ENCODE measurements around the gene ANK2. TPM values are rescaled to one million over a fixed set of nuclear protein-coding genes. Genes with fewer than 3 reads are reported as not detected.

Gene ANK2
- total RNA-seq, 1 experiment from 2014 or later: 5.5 TPM

DNA sequence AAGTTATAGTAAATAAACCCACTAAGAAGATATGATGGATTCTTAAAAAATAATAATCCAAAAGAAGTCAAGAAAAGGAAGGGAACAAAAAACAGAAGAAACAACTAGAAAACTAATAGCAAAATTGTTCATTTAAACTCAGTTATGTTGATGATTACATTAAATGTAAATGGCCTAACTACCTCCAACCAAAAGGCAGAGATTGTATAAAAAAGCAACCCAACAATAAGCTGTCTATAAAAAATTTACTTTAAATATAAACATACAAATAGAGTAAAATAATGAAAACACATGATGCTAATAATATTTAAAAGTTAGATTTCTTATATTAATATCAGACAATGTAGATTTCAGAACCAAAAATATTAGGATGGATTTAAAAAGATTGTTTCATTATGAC lies 371.5 kb downstream of the ANK2 start:
- ATAC-seq (no peak), DNase-seq (ENCODE audit: low read depth, low spot score) (no peak)
- H3K4me1 ChIP-seq (ENCODE audit: control insufficient read depth, insufficient read depth, low read length): no peaks in the 10 kb centered on the region
- CTCF ChIA-PET: no interaction called here
- in situ Hi-C loops (cut with HindIII; ENCODE audit: low pct_unique_long_range_greater_than_20kb, low sequenced_read_pairs) (no loop called here), intact Hi-C loops (cut with micrococcal nuclease; ENCODE audit: unreplicated experiment) (no loop called here)
- TF ChIP-seq, protein P1, sequence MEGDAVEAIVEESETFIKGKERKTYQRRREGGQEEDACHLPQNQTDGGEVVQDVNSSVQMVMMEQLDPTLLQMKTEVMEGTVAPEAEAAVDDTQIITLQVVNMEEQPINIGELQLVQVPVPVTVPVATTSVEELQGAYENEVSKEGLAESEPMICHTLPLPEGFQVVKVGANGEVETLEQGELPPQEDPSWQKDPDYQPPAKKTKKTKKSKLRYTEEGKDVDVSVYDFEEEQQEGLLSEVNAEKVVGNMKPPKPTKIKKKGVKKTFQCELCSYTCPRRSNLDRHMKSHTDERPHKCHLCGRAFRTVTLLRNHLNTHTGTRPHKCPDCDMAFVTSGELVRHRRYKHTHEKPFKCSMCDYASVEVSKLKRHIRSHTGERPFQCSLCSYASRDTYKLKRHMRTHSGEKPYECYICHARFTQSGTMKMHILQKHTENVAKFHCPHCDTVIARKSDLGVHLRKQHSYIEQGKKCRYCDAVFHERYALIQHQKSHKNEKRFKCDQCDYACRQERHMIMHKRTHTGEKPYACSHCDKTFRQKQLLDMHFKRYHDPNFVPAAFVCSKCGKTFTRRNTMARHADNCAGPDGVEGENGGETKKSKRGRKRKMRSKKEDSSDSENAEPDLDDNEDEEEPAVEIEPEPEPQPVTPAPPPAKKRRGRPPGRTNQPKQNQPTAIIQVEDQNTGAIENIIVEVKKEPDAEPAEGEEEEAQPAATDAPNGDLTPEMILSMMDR (IDR thresholded peaks at IDR 0.05): no peak
- TF ChIP-seq, protein P2, sequence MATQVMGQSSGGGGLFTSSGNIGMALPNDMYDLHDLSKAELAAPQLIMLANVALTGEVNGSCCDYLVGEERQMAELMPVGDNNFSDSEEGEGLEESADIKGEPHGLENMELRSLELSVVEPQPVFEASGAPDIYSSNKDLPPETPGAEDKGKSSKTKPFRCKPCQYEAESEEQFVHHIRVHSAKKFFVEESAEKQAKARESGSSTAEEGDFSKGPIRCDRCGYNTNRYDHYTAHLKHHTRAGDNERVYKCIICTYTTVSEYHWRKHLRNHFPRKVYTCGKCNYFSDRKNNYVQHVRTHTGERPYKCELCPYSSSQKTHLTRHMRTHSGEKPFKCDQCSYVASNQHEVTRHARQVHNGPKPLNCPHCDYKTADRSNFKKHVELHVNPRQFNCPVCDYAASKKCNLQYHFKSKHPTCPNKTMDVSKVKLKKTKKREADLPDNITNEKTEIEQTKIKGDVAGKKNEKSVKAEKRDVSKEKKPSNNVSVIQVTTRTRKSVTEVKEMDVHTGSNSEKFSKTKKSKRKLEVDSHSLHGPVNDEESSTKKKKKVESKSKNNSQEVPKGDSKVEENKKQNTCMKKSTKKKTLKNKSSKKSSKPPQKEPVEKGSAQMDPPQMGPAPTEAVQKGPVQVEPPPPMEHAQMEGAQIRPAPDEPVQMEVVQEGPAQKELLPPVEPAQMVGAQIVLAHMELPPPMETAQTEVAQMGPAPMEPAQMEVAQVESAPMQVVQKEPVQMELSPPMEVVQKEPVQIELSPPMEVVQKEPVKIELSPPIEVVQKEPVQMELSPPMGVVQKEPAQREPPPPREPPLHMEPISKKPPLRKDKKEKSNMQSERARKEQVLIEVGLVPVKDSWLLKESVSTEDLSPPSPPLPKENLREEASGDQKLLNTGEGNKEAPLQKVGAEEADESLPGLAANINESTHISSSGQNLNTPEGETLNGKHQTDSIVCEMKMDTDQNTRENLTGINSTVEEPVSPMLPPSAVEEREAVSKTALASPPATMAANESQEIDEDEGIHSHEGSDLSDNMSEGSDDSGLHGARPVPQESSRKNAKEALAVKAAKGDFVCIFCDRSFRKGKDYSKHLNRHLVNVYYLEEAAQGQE (IDR thresholded peaks at IDR 0.05; ENCODE audit: insufficient read depth in 1 of 2, low read depth in 2 of 2, low read length in 1 of 2): no peak
- no peak for TF ChIP-seq POLR2AphosphoS5 (IDR thresholded peaks at IDR 0.05; ENCODE audit: low read depth, low read length)
- BruUV-seq (replicated peaks): no TSS peak
- no peak overlapping the region for H3K27ac ChIP-seq (ENCODE audit: low read length)
- no peaks in the 10 kb centered on the region for H3K27me3 ChIP-seq (ENCODE audit: control insufficient read depth, insufficient read depth, low read length)
- no peaks in the 10 kb centered on the region for H3K36me3 ChIP-seq (ENCODE audit: control insufficient read depth, insufficient read depth, low read length)
- H3K9me3 ChIP-seq (ENCODE audit: control insufficient read depth, insufficient read depth, low read depth, low read length): peaks cover 4% of the 10 kb centered on the region; the same call in 1 of the 2 replicates
- no peak overlapping the region for H3K4me3 ChIP-seq (ENCODE audit: low read depth in 2 of 2, low read length in 2 of 2)
- POLR2A ChIA-PET: no interaction called here

DNA sequence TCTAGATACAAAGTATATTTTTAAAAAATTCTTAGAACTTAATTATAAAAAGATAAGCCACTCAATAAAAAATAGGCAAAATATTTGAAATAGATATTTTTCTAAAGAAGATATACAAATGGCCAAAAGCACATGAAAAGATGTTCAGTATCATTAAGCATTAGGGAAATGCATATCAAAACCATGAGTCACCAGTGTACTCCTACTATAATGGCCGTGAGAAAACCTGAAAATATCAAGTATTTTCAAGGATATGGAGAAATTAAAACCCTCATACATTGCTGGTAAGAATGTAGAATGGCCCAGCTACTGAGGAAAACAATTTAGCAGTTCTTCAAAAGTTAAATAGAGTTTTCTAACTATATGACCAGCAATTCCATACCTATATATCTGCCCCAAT lies 374.2 kb downstream of the ANK2 start:
- no peak for ATAC-seq
- in situ Hi-C loops (cut with HindIII; ENCODE audit: low pct_unique_long_range_greater_than_20kb, low sequenced_read_pairs): no loop called here

More for the DNA sequence above, 374.2 kb downstream of the ANK2 start:
- intact Hi-C loops (cut with micrococcal nuclease; ENCODE audit: unreplicated experiment): no loop called here
- no peak overlapping the region for H3K4me3 ChIP-seq (ENCODE audit: low read depth in 2 of 2, low read length in 2 of 2)
- no peak for DNase-seq (ENCODE audit: low read depth, low spot score)
- TF ChIP-seq POLR2AphosphoS5 (IDR thresholded peaks at IDR 0.05; ENCODE audit: low read depth, low read length) (no peak), SIN3A (IDR thresholded peaks at IDR 0.05; ENCODE audit: borderline replicate concordance, insufficient read depth, low read depth, low read length) (no peak), TCF7L2 (IDR thresholded peaks at IDR 0.05; ENCODE audit: low read depth, low read length) (no peak)
- TF ChIP-seq, protein P1 (IDR thresholded peaks at IDR 0.05): no peak
- TF ChIP-seq, protein P2 (IDR thresholded peaks at IDR 0.05; ENCODE audit: insufficient read depth in 1 of 2, low read depth in 2 of 2, low read length in 1 of 2): no peak
- CTCF ChIA-PET: interaction anchor here (0.6 kb wide), 1 partner anchor 271 kb away, joined by 3 read pairs; no protein-coding TSS in a partner anchor
- no peaks in the 10 kb centered on the region for H3K36me3 ChIP-seq (ENCODE audit: control insufficient read depth, insufficient read depth, low read length)
- H3K9me3 ChIP-seq (ENCODE audit: control insufficient read depth, insufficient read depth, low read depth, low read length): peaks cover 4% of the 10 kb centered on the region; the same call in 1 of the 2 replicates
- BruUV-seq (replicated peaks): no TSS peak
- POLR2A ChIA-PET: no interaction called here
- no peaks in the 10 kb centered on the region for H3K4me1 ChIP-seq (ENCODE audit: control insufficient read depth, insufficient read depth, low read length)
- H3K27ac ChIP-seq (ENCODE audit: low read length): no peak overlapping the region
- no peaks in the 10 kb centered on the region for H3K27me3 ChIP-seq (ENCODE audit: control insufficient read depth, insufficient read depth, low read length)

Data from Panc1 (cell line).